Kidney tubule cell (primary cell): ENCODE data around the gene SLC27A5.
A peak's percentile ranks its signal among the peaks of the same experiment; 100 is the strongest.
"Not testable (repeated sequence)": the region's sequence is repeated elsewhere in the genome, so short reads cannot be mapped to it uniquely, and the experiment has no call there.

Experiments
- DNase-seq: peaks from one replicate; pipeline ENCODE4 v3.0.0-alpha.2; 2018; ENCODE audit warnings: low spot score

SLC27A5 gene

DNA sequence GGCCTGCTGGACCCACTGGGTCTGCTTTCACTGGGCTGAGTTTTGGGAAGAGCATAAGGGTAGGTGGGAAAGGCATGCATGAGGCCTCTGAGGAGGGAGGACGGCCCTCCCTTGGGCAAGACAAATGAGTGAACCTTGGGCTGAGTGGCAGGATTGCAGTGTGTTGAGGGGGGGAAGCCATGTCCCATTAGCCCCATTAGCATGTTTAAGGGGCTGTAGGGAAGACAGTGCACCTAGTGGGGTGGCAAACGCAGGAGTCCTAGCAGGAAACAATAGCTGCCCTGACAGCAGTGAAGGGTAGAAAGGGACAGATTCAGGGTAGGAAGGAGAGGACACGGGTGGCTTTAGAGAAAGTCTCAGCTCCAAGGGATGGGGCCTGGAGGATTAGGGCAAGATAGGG is 10.9 kb upstream of the SLC27A5 start:
- no peak for DNase-seq

DNA sequence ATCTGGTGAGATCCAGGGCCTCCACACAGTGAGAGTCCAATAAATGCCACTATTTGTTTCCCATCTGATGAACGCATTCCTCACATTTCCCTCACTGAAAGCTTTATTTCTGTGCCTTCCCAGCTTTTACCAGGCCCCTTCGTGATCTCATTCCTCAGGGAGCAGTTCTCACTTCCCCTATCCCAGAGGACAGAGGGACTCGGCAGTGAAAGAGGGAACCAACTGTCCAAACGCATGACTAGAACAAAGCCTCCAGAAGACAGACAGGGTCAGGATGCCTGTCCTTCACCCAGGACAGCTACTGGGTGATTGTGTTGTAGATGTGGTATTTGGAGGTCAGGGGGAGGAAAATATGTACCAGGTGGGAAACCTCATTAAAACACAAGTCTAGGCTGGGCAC is 9.9 kb upstream of the SLC27A5 start:
- no peak for DNase-seq

DNA sequence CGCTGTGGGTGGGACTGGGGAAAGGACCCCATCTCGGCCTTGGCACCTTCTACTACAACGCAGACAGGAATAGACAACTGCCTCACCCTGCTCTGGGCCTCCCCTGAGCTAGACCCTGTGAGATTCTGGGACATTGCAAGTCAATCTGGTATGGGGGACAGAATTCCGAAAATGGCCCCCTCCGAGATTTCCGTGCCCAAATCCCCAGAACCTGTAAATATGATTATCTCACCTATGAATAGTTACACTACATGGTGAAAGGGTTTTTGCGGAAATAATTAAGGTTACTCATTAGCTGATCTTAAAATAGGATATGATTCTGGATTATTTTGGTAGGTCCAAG is 8.4 kb upstream of the SLC27A5 start:
- no peak for DNase-seq

DNA sequence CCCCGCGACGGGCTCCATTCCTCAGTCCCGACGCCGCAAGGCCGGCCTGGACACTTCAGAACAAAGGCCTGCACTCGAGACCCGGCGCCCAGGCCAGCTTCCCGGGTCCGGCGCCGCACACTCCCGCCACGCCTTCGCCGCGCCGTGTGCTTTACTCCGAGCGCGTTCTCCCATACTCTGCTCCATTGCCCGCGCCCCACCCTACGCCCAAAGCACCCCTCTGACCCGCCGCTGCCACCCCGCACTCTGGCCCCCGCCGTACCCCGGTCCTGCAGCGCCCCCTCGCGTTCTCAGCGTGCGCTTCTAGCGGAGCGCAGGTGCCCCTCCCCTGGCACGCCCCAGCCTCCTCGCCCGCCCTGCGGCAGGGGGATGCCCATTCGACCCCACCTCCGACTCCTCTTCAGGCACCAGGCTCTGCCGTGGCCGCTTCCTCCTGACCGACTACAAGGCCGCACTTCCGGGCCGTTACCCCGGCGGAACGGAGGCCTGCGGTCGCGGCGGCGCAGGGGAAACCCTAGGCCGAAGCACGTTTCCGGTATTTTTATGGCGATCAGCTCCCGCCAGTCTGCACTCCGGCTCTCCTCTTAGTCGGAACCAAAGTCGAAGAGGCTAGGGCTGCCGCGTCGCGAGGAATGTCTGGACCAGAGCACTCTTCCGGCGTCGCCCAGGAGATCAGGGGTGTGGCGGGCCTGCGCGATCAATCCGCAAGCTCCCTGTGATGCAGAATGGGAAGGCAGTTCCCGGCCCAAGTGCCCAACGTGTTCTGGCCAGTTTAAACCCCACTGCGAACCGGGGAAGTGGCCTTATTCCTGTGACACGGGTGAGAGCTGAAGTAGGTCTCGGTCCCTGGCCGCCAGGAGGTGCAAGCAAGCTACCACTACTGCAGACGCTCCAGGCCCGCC is 7.8 kb upstream of the SLC27A5 start, which contains the start of gene ZBTB45:
Gene ZBTB45, minus strand, starts transcription at position 456 of the 902 bp plus-strand sequence. CDS start 2,137 bp downstream, outside the sequence.
- peak; percentile 97 for DNase-seq

DNA sequence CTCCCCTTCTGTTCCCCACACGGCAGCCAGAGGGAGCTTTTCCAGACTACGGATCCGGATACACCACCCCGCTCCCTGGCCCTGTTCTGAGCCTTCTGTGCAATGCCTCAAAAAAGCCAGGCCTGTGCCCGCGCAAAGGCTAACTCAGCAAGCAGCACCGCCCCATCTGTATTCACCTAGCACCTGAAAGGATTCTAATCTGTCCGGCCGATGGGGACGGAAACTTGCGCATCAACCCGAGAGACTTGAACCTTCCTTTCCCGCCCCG is 7.2 kb upstream of the SLC27A5 start:
- DNase-seq = peak; percentile 72

DNA sequence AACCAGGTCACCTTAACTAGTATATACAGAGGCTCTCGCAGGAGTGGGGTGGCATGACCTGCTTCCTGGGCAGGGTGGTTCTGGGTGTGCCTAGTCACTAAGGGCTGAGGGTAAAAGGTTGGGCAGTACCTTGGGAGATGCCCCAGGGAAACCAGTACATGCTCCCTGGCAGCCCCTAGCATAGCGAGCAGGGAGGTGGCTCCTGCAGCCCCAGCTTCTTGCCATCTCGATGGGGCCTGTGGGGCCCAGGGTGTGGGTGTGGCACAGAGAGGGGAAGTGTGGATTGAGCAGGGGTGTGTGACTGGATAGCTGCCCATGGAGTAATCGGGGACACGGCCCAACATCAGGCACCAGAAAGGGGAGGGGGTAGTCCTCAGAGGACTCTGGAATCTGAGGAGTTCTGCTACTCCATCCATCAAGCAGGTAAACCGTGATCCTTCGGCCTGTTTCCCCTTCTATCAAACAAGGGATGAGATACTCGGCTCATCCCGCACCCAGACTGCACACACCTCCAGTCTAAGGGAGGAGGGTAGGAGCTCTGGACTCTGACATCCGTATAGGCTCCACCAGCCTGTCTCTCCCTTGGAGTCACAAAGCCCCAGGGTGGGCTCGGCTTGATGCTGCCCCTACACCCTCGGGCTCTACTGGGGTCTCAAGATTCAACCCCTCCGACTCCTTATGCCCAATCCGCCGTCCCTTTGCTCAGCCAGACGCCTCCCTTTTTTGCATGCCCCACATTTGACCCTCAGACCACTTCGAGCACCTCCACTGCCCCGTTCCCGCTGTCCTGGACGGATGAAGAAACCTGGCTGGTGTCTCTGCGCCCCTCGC is 6.7 kb upstream of the SLC27A5 start:
- DNase-seq = no peak

DNA sequence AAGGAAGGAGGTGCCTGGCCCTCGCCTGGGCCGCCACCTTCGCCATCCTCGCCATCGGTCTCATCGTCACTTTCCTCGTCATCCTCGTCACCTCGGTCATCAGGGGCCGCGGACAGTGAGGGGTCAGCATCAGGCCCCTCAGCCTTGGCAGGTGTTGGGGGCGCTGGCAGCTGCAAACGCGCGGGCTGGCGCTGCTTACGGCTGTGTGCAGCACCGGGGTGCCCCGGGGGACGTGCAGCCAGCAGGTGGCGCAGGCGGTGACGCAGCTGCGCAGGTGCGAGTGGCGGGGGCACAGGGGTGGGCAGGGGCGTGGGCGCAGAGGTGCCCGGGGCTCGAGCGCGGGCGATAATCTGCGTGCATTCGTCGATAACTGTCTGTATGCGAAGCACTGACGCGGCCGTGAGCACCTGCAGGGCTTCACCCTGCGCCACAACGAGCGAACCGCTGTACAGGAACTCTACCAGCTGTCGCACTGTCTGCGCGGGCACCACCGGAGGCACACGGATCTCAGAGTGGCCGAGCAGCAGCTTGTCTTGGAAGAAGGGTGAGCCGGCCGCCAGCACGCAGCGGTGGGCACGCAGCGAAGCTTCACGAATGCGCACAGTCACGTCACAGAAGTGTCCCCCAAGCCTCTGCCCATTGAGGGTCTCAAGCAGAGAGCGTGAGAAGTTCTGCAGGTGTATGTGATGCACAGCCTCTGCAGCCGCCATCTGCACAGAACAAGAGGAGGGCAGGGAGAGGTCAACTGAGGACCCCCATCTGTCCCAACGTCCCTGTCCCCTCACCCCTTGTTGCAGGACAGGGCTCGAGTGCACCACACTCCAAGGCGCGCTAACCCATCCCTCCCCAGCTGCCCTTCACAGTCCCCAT is 5.4 kb upstream of the SLC27A5 start:
- DNase-seq = no peak

DNA sequence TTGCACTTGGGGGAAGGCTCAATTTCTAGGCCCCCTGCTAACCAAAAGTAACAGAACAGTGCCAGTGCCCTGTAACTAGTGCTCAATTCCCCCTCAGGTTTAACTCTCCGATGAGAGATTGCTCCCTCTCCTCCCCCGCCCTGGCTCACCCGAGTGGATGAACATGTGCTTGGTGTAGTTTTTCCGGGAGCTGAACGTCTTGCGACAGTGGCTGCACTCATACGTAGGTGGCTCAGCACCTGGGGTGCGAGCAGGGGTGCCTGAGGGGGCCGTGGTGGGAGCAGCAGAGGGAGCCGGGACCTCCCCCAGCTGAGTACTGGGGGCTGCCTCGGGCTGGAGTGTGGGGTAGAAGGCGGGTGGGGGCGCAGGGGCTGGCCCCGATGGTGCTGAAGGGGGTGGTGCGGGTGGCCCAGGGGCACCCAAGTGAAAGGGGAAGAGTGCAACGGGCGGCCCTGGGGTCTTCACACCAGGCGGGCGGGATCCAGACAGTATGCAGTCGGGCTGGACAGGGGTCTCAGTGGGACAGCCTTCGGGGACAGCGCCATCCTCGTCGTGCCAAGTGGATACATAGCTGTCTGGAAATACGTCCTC is 4.5 kb upstream of the SLC27A5 start:
- no peak for DNase-seq

DNA sequence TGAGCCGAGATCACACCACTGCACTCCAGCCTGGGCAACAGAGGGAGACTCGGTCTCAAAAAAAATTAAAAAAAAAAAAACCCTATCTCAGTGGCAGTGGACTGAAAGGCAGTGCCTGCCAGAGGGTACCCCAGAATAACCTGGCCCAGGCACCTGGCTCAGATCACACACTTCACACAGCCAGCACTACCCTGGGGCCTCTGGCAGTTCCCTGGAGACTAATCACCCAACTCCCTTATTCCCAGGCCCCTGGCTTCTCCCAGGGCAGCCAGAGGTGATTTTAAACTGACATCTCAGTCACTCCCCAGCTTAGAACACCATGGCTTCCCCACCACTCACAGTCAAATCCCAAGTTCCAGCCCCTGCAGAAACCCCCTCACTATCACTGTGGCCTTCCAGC is 3.5 kb upstream of the SLC27A5 start:
- DNase-seq = no peak

DNA sequence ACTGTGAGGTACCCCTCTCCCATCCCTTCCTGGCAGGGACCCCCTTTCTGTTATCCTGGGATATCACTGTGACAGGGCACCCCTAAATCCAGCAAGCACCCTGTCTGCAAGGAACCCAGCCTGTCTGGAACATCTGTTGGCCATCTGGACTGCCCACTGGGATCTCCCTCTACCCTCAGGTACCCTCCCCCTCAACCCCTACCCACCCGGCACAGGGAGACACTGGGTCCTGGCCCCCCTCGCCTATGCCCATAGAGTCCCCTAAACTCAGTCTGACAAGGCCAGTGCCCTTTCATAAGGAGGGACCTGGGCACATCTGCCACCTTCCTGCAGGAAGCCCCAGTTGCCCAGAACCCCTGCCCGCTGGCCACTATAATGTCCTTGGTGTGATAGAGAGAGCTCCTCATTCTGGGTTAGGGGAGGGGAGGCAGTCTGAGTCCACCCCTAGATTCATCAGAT is 2.8 kb upstream of the SLC27A5 start:
- no peak for DNase-seq

DNA sequence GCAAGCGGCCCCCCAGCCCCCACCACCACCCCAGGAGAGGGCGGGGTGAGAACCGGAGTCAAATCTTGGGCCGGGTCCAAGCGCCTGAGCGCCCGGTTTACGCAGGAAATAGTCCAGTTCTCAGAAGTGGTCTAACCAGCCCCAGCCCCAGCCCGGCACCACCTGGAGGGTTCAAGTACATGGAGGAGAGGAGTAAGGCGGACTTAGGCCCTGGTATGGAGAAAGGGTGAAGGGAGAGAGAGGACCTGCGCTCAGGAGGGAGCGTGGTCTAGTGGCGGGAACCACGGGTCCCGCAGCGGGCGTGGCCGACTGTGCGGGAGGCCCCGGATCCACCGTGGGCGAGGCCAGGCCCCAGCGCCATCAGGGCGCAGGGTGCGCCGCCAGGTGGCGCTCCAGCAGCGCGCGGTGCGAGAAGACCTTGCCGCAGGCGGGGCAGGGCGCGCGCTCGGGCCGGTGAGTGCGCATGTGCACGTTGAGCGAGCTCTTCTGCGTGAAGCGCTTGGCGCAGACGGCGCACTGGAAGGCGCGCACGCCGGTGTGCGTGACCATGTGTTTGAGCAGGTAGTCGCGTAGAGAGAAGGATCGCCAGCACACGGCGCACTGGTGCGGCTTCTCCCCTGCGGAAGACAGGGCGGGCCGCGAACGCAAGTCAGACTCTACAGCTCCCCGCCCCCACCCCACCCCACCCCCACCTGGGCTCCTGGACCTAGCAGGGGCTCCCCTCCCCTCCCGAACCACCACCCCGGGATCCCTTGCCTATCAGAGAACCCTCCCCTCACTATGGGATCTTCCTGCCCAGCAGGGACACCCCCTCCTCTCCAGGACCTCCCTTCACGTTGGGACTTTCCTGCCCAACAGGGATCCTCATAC is 2.1 kb upstream of the SLC27A5 start:
- DNase-seq = peak; percentile 90

DNA sequence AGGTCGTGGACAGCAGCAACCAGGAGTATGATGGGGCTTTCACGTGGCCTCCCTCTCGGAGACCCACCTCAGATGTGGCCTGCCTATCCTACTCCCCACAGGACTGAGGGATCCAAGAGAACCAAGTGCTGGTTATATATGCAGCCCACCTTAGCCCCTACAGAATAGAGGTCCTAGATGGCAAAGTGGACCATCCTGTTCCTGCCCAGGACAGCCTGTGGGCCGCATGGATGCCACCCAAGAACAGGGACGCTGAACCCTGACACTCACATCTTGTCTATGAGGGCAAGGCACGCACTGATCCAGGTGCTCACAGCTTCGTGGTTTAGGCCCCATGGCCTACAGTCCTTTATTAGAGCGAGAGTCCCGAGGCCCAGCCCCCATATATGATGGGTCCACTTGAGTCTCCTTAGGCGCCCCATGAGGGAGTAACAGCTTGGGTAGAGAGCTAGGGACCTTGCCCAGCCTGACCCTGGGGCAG is 1.5 kb upstream of the SLC27A5 start:
- DNase-seq = no peak

DNA sequence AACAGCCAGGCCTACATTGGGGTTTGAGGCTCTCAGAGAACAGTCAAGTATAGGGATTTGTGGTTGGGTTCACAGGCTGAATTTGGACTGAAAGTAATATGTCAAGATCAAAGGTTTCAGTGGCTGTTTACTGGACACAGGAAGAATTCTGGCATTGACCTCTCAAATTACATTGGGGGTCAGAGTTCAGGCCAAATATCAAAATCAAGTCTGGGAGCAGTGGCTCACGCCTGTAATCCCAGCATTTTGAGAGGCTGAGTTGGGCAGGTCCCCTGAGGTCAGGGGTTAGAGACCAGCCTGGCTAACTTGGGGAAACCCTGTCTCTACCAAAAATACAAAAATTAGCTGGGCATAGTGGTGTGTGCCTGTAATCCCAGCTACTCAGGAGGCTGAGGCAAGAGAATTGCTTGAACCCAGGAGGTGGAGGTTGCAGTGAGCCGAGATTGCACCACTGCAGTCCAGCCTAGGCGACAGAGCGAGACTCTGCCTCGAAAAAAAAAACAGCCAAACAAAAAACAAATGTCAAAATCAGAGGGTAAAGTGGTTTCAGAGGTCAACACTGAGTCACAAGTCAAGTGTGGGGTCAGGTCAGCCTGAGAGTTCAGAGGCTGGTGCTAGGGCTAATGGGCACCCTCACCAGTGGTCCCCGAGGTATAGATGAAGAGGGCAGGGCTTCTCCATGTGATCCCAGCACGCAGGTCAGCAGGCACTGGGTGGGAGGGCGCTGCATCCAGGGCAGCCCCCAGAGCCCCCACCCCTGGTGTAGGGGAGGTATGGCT is 1.5 kb downstream of the SLC27A5 start:
- DNase-seq = no peak

DNA sequence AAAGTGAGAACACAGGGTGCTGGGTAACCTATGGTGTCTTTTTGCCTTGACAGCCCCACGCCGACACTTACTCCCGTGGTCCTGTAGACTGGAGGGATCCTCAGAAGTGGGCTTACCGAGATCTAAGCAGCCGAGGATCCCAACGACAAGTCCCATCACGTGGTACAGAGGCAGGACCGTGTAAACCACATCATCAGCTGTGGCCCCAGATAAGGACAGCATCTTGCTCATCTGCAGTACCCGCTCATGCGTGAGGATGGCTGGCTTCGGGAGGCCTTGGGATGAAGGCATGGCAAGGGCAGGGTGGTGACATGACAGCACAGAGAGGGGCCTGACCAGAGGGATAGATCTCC is 2.1 kb downstream of the SLC27A5 start:
- no peak for DNase-seq

DNA sequence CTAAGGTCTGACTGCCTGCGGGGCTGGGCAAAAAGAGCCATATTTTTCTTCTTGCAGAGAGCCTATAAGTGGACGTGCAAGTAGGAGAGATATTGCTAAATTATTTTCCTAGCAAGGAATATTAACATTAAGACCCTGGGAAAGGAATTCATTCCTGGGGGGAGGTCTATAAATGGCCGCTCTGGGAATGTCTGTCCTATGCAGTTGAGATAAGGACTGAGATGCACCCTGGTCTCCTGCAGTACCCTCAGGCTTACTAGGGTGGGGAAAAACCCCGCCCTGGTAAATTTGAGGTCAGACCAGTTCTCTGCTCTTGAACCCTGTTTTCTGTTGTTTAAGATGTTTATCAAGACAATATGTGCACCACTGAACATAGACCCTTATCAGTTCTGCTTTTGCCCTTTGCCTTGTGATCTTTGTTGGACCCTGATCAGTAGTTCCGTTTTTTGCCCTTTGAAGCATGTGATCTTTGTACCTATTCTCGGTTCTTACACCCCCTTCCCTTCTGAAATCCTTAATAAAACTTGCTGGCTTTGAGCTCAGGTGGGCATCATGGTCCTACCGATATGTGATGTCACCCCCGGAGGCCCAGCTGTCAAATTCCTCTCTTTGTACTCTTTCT is 4.1 kb downstream of the SLC27A5 start:
- not testable (repeated sequence) for DNase-seq

DNA sequence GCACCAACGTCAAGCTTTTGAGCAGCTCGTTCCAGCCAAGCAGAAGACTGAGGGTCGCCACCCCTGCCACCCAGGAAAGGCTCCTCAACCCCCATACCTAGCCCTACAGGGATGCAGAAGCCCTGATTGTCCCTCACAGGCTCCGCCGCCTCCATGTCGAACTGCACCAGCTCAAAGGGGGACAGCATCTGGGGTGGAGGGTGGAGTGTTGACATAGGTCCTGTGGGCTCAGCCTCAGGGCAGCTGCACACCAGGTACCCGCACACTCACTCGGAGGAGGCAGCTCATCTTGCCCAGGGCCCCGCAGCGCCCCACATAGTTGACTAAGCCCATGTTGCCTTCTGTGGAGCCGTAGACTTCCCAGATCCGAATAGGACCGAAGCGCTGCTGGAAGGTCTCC is 11.6 kb downstream of the SLC27A5 start:
- no peak for DNase-seq

DNA sequence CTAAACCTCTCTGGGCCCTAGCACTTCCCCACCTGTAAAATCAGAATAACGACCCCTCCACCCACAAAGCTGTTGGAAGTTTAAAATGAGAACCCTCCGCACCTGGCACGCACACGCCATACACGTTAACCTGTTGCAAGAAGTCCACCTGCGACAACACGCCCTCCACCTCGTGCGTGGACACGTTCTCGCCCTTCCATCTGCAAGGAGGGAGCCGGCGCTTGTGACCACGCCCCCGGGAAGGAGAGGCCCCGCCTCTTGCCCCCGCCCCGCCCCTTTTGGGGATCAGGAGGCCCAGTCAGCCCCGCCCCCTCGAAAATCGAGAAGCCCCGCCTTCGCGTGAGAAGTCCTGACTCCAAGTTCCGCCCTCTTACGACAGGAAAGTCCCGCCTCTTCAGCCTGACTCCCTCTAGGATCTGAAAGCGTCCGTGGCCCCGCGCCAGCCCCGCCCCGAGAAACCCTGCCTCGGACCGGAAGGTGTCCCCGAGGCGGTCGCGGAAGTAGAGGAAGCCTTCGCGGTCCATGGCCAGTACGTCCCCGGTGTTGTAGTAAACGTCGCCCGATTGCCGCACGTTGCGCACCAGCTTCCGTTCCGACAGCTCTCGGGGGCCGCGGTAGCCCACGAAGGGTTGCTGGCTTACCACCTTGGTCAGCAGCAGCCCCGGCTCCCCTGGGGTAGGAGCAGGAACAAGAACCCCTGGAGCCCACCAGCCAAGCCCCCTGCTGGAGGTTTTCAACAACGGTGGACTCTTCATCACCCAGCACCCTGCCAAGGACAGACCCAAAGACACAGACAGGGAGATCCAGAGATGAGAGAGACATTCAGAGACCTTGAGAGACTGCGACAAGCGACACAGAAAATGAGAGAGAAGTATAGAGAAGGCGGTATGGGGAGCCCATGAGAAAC is 12.5 kb downstream of the SLC27A5 start:
- peak; percentile 99 for DNase-seq

DNA sequence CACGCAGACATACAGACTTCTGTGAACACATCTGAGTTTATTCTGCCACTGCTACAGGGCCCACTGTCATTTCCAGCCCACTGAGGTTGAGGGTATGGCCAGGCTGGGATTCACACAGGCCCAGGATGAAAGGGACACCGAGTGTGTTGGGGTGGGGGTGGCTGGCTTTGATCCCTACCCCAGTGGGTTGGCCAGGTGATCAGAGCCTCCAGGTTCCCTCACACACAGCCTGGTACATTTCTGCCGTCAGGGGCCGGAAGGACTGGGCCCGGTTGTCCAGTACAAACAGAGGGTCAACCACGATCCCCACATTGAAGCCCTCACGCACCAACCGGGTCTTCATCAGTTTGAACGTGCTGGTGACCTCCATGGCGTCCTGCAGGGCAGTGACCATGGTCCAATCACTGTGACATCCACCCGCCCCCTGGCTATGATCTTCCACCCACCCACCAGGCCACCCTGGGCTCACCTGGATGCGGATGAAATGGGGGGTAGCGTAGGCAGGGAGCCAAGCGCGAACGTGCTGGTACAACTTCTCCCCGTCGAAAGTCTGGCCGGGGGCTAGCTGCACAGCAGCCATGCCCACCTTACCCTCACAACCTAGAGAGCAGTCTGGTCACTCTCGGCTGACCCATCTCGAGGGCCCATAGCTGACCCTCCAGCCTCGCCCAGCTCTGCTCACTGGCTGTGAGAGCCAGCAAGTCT is 13.3 kb downstream of the SLC27A5 start:
- no peak for DNase-seq
